Measurements from ENCODE around the gene GREB1.
A peak's percentile ranks its signal among the peaks of the same experiment; 100 is the strongest.

The GREB1 gene

GRCh38 chr2:11685906-11686470, 152.1 kb downstream of the GREB1 start:
- no peak for DNase-seq

- DNase-seq: no peak
Observed at GRCh38 chr2:11687736-11688135, 153.9 kb downstream of the GREB1 start.

GRCh38 chr2:11688222-11689069, 154.6 kb downstream of the GREB1 start:
- DNase-seq: peak; percentile 86

GRCh38 chr2:11691076-11691660, 157.3 kb downstream of the GREB1 start:
- no peak for DNase-seq
